Frontal cortex (tissue), 4 donors: Measurements from ENCODE around the gene SPINK8. TPM values are rescaled to one million over a fixed set of nuclear protein-coding genes. Genes with fewer than 3 reads are reported as not detected.
"Not testable (repeated sequence)": the region's sequence is repeated elsewhere in the genome, so short reads cannot be mapped to it uniquely, and the experiment has no call there.

Experiments used
- DNase-seq, 2 donors: peaks; one replicate each; pipeline ENCODE4 v3.0.0; 2012; ENCODE audit warnings: low spot score in 2 of 2
- FAIRE-seq: peaks from 2 replicates; lab custom pipeline; 2012; peaks lifted over from hg19 to GRCh38; lab: Jason Lieb, UNC
- total RNA-seq: library from RNA; depleted of rRNA; stranded (reverse); fragments of >200 nt; gene quantifications from one replicate; pipeline ENCODE4 v1.2.3, GENCODE V29; 2014
- donor health status: control.
- donor health status: control.
- donor health status: control.

SPINK8 gene
- total RNA-seq = not detected

DNA sequence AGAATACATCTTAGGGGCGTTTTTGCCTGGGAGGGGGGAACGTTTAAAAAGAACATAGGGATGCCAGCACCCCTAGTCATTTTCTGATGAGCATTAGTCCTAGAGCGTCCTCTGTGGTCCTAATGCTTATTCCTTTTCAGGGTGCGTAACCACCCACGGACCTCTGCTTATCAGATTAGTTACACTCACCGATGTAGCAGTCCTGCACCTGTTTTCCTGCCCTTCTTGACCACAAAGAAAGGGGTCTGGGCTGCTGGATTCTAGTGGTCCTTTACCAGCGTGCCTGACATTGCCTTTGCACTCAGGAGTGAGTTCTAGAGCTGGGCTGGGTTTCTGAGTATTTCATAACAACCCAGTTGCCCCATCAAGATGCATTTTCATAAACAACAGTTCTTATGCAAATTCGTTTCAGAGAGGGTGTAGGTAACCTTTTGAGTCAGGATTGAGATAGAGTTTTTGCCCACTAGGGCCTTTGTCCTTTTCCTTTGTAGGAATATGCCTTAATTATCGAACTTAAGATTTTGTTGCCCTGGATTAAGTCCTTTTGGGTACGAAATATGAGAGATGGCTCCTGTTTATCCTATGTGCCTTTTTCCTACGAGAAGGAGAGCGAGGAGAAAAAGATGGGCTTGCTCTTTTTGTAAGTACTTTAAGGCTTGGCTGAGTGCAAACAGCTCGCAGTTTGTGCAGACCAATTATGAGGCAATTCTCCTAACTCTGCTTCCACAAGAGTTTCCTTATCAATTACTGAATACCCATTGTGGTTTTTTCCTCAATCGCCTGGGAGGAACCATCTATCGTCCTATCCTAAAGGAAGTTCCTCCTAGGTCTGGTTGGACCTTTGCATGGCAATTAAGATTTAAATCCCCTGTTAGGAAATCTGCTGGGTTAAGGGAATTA is at the start of gene SPINK8:
Gene SPINK8, minus strand, starts transcription at position 316 of the 900 bp plus-strand sequence. CDS start 5,320 bp downstream, outside the sequence.
- not testable (repeated sequence) for FAIRE-seq, DNase-seq

DNA sequence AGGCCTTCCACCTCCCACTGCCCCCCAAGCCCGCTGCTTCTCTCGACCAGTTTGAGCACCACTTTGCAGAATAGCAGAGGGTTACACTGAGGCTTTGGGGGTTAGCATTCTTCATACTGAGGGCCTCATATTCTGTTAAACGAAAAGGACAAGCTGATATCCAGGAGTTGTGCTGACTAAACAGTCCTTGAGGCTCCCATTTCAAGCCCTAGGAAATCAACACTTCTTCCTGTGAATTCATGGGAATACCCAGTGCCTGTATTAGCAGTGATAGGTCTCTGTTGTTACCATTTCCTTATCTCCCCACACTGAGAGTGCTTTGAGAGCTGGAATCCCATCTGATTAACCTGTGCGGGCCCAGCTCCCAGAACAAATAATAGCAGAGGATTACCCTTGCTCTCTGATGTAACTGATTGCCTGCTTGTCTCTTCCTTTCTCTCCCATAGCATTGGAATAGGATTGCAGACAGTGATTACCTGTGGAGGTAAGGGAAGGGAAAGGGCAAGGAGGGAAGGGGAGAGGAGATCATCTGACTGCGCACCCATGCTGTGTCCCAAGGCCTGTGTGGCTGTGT is 39.5 kb upstream of the SPINK8 start:
- FAIRE-seq = no peak

DNA sequence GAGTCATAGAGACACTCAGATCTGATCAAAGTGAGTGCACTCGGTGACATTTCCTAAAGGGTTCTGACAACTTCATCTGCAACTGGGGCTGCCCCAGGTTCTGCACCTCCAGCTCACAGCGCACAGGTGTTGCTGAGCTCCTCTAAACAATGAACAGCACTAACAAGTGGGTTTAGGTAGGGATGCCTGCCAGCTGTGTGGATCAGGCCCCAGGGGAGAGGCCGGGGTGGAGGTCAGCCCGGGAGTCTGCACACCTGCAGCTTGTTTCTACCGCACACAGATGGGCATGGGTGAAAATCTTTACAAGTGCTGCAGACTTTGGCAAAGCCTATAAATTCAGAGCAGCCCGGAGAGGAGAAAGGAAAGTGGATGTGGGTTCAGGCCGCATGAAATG is 38.9 kb upstream of the SPINK8 start:
- no peak for FAIRE-seq
- no peak for DNase-seq

More for the DNA sequence above, 39.5 kb upstream of the SPINK8 start:
- DNase-seq = no peak

DNA sequence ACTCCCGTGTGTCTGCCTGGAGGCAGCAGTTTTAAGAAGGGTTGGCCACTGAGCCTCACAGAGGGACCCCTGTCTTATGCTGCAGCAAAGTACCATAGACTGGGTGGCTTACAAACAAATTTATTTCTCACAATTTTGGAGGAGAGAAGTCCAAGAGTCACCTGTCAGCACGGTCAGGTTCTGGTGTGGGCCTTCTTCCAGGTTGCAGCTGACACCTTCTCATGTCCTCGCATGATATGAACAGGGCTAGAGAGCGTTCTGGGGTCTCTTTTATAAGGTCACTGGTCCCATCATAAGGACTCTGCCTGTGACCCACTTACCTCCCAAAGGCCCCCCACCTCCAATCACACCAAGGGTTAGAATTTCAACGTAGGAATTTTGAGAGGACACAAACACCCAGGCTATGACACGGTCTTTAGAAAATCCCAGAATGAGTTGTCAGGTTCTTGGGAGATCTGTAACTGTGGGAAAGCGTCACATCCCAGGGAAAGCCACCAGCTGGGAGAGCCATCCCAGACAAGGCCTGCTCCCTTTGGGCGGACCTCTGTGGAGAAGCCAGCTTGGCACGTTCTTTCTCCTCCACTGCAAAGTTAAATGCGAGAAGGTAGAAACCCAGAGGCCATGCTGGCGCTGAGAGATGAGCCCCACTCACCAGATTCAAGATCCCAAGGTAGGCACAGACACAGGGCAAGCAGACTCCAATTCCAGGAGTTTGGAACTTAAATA is 38.4 kb upstream of the SPINK8 start, which contains the start of gene FBXW12:
Gene FBXW12, plus strand, starts transcription at position 569 of the 726 bp plus-strand sequence. CDS start 549 bp downstream, outside the sequence.
- DNase-seq (no peak), FAIRE-seq (no peak)

DNA sequence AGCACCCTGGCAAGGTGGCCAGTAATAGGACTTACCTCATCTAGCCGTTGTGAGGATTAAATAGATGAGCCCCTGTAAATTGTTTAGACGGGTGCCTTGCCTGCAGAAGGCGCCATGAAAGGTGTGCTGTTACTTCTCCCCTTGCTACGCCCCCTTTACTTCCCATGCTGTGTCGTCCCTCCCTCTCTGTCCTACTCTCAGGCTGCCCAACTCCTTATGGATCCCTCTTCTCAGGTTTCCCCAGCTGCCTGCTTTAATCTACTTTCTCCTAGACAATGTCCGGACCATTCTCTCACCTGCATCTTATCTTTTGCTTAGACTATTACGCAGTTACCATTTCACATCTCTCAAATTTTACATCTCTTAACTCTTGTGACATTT is 36.9 kb upstream of the SPINK8 start:
- no peak for DNase-seq

DNA sequence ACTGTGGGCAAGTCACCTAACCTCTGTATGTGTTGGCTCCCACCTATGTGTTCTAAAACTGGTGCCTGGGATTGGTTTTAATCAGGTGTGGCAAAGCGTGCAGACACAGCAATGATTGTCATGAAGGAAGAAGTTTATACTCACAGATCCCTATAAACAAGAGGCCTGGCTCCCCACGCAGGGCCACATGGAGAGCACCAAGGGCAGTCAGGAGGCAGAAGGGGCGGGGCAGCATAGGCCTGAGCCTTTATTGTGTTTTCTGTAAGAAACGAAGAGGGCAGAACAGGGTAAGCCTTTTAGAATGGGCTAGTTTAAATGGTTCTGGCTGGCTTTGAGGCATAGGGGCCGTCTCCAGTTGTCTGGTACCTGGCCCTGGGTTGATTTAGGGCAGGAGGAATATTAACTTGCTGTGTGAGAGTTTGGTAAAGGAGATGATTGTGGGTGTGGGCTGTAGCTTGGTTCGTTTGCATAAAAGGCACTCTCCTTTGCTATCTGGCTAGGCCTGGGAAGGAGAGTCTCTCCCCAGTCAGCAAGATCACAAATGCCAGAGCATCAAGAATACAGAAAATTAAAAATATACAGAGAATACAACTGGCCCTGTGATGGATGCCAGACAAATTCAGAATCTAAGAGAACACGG is 36.4 kb upstream of the SPINK8 start:
- DNase-seq (no peak), FAIRE-seq (no peak)

More for the DNA sequence above, 36.9 kb upstream of the SPINK8 start:
- FAIRE-seq = no peak

DNA sequence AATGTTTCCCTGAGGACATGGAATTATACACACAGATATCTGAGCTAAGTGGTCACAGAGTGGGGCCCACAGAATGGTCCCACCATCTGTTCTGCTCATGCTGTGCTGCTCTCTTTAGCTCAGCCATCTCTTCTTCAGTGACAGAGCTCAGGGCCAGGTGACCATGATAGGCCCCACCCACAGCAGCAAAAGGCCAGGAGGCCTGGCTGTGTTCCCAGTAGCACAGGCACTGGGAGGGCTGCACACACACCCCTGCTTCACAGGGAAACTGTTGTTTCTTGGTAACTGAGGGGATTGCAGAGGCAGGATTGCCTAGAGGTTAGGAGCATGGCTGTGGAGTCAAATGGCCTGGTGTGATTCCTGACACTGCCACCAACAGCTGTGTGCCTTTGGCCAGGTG is 33.7 kb upstream of the SPINK8 start:
- FAIRE-seq (no peak), DNase-seq (no peak)

DNA sequence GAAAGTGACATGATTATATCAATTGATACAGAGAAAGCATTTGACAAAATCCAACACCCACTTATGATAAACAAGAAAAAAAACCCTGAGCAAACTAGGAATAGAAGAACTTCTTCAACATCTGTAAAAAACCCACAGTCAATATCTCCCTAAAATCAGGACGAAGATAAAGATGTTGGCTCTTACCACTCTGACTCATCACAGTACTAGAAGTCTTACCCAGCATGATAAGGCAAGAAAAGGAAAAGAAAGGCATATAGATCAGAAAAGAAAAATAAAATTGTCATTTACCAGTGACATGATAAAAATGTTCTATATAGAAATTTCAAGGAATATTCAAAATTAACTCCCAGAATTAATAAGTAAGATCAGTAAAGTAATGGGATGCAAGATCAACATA is 31.4 kb upstream of the SPINK8 start:
- DNase-seq (no peak), FAIRE-seq (no peak)

DNA sequence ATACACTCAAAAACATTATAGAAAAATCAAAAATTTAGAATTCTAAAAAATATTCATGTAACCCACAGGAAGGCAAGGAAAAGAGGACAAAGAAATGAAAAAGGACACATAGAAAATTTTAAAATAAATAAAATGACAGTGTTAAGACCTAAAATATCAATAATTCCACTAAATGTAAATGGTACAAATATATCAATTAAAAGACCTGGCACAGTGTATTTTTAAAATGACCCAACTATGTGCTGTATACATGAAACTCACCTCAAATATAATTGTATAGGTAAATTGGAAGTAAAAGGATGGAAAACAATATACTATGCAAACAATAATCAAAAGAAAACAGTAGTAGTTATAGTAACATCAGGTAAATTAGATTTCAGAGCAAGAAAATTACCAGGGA is 28.5 kb upstream of the SPINK8 start:
- FAIRE-seq = no peak
- DNase-seq = no peak

DNA sequence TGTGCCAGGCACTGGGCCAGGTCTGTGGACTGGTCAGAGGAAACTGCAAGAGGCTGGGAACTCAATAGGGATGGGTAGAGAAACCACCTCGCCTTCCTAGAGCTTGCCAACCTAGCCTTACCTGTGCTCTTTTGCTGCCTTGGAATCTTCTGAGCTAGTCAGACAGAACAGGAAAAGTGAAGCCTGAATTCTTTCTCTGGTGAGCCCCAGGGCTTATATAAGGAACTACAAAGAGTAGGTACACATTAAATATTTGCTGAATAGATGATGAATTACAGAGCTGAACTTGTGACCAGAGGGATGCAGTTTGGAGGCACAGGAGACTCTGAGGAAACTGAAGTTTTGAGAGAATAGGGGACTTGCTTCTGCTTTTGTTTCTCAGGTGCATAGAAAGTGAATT is 23.0 kb upstream of the SPINK8 start:
- no peak for FAIRE-seq
- no peak for DNase-seq

DNA sequence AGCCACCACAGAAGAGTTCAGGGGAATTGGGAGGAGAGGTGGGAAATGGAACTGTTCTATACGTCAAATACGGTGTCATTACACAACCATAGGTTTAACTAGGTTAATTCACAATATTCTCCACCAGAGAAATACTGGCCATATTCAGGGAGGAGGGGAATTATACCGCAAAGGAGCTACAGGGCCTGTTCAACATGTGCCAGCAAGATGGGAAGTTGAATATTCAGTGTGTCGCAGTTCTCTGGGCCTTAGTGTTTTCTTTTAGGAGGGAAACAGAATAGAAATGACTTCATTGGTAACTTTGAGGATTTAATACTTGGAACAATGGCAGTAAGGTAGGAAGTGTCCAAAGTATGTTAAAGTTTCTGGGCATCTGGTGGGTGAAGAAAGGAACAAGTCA is 20.5 kb upstream of the SPINK8 start:
- DNase-seq = no peak
- FAIRE-seq = no peak

DNA sequence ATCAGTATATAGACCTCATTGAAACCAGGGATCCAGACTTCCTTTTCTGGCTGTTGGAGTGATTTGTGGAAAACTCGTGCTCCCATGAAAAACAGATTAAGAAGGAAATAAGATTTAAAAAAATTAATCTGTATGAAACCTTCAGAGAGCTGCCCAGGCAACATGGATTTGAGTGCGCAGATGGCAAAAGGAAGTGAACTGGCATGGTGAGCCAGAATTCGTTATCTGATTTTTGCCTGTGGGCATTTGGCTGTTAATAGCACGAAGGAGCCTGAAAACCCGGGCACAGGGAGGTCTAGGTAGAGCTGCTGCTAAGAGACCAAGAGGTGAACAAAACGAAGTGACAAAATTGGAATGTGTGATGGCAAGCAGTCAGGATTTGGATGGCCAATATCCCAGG is 19.1 kb upstream of the SPINK8 start:
- no peak for DNase-seq
- no peak for FAIRE-seq

DNA sequence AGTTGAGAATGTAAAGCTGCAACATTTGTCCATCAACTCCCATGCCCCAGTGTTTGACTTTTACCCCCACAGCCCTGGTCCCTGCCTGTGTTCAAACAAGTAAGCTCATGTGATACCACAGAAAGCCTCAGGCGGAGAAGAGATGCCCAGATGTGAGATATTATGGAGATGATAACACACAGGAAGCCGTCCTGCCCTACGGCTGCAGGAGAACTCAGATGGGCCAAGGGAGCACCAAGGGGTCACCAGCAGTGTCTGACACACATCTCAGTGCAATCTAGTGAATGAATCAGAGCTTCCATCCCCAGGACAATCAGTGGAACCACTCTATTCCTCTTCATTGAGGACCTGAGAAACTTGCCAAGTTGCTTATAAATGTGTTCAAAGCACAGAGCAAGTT is 14.0 kb upstream of the SPINK8 start:
- FAIRE-seq (no peak), DNase-seq (no peak)

DNA sequence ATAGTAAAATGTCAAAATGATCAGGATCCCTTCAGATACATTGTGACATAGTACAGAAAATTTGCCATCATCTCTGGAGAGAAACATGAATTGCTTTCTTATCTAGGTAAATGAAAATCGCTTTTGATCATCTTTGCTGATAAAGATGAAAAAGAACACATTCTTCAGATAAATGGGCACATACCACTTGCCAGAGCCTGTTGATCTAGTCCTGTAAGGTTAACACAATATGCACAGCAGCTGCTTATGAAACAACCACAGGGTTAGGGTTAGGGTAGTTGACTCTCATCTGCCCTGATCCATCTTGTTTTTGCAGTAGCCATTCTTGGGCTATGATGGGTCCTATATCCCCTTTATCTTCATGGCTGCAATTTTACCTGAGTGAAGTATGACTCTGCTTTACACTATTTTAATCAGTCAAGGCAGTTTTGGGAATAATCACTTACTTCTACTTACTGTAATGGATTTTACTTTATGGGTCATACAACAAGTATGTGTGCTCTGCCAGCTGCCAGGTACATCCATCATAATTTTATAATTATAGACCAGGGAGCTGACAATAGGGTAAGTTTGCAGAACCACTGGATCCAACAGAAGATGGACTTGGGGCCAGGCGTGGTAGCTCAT is 12.6 kb upstream of the SPINK8 start:
- DNase-seq = no peak
- FAIRE-seq = no peak

DNA sequence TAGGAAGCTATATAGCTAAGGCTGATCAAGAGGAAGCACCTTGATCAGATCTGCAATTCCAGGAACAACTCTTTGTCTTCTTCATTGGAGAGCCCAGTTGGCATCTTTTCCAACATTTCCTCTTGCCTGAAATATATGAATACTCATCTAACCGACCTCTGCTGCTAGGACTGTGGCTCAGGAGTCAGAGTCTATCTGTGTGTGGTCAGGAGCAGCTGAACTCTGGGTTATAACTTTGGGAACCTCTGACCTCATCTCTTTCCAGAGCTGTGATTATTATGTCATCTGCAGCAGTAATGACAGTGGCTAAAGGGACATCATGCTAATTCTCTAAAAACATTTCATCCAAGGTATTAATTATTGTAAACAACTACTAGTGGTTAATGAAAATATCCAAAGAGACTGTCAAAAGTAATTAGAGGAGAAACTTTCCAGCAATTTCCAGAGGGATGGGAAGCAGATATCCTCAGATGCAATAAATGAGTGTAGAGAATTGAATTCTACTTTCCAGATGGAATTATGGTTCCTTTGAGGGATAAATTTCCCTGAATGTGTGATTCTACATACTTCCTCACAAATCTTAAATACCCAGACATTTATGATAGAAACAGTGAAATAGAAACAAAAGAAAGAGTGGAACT is 11.5 kb upstream of the SPINK8 start:
- no peak for FAIRE-seq

DNA sequence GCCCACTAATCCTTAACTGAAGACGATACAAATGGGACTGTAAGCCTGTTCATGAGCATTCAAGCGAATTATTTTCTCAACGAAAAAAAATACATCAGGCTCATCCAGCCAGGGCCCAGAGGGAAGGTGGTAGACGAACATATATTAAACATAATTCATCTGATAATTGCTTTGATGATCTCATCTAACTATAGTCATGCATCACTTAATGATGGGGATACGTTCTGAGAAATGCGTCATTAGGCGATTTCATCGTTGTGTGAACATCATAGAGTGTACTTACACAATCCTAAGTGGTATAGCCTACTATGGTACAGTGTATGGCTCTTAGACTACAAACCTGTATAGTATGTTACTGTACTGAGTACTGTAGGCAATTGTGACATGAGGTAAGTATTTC is 10.0 kb upstream of the SPINK8 start:
- no peak for DNase-seq
- no peak for FAIRE-seq

More for the DNA sequence above, 11.5 kb upstream of the SPINK8 start:
- no peak for DNase-seq

DNA sequence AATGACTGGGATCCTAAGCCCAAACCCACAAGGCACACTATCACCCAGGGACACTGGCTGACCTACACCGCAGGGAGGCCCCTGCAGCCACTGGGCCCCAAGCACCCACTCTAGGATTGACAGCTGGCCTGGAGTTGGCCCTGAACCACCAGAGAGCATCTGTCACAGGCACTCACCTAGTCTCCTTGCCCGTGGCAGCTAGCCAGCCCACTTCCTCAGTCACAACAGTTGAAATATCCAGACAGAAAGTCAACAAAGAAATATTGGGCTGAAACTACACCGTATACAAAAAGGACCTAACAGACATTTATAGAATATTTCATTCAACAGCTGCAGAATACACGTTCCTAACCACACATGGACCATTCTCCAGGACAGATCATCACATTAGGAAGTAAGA is 5.2 kb upstream of the SPINK8 start:
- FAIRE-seq = no peak
- DNase-seq = no peak

DNA sequence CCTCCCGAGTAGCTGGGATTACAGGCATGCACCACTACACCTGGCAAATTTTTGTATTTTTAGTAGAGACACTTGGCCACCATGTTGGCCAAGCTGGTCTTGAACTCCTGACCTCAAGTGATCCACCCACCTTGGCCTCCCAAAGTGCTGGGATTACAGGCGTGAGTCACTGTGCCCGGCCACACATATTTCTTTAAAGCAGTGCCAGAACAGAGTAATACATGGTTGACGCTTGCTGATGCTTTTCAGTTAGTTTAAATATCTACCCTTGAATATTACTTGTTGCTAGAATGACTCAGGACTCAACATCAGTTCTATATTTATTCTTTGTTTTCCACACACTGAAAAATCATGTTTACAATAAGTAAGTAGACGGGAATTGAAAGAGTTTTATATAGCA is 4.1 kb upstream of the SPINK8 start:
- DNase-seq, FAIRE-seq: not testable (repeated sequence)

DNA sequence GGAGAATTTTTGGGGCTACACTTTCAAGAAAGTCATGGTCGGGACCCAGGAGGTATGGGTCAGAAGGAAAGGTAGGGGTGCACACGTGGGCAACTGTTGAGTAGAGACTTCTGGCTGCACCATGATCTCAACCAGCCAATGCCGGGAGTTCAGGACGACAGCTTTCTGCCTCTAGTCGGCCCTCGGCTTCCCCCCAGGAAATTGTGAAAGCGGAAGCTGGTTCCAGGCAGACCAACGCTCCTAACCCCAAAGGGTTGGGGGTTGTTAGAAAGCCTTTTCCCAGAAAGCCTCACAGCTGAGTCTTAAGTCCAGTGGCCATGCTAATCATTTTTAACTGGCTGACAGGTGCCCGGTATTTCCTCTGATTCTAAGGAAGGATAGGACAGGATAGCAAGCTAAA is 1.8 kb upstream of the SPINK8 start:
- not testable (repeated sequence) for FAIRE-seq, DNase-seq
